Endothelial cell of umbilical vein (primary cell): ENCODE measurements around the gene SLC22A17. TPM values are rescaled to one million over a fixed set of nuclear protein-coding genes. Genes with fewer than 3 reads are reported as not detected.

Experiments used
- BruUV-seq: library from RNA; stranded (reverse); fragments of 400-500 nt; replicated peaks from 2 replicates; lab custom pipeline; 2021; lab: Mats Ljungman, UMichigan
- CTCF ChIA-PET: fragments of 300-600, 350-600 bp; sonication (Branson Sonifier 250); formaldehyde crosslinking; loops from one replicate; lab custom pipeline; 2021; ENCODE audit warnings: antibody characterized with exemption, inconsistent platforms; lab: Charles Lee
- POLR2A ChIA-PET: fragments of 300-600, 350-600 bp; sonication (Branson Sonifier 250); formaldehyde crosslinking; loops from one replicate; lab custom pipeline; 2021; ENCODE audit warnings: antibody characterized with exemption, inconsistent platforms; lab: Charles Lee
- DNase-seq: peaks from one replicate; pipeline ENCODE4 v3.0.0-alpha.2; 2011; ENCODE audit warnings: low read depth, low spot score
- FAIRE-seq: peaks from 2 replicates; lab custom pipeline; 2011; peaks lifted over from hg19 to GRCh38; lab: Jason Lieb, UNC
- H2AFZ ChIP-seq: 2 replicates; pipeline ENCODE4 v1.6.0; 2012; ENCODE audit warnings: low read depth, low read length, control low read depth, inconsistent platforms
- H3K27ac ChIP-seq: 2 replicates; pipeline ENCODE4 v1.5.1; 2011; ENCODE audit warnings: low read depth, mild to moderate bottlenecking, control low read depth, low read length, moderate library complexity; ENCODE audit not compliant: insufficient read depth
- H3K27me3 ChIP-seq, 2 experiments: 2 replicates each; pipeline versions ENCODE4 v1.6.0 to v1.6.1; 2011; ENCODE audit warnings: low read length in 2 of 2, mixed read lengths in 1 of 2; ENCODE audit not compliant: control insufficient read depth in 2 of 2, insufficient read depth in 2 of 2
- H3K36me3 ChIP-seq, 2 experiments: 2 replicates in 1 of 2; 3 replicates in 1 of 2; pipeline ENCODE4 v1.5.1; 2011; ENCODE audit warnings: low read length in 2 of 2, mild to moderate bottlenecking in 1 of 2, moderate library complexity in 1 of 2; ENCODE audit not compliant: control insufficient read depth in 2 of 2, insufficient read depth in 2 of 2; ENCODE audit errors: extremely low read depth in 1 of 2
- H3K4me1 ChIP-seq: 3 replicates; pipeline ENCODE4 v1.5.1; 2011; ENCODE audit warnings: mild to moderate bottlenecking, low read length; ENCODE audit not compliant: control insufficient read depth, insufficient read depth; ENCODE audit errors: extremely low read depth
- H3K4me2 ChIP-seq: 2 replicates; pipeline ENCODE4 v1.6.1; 2011; ENCODE audit warnings: low read length, control low read depth, mixed read lengths; ENCODE audit not compliant: insufficient read depth
- H3K4me3 ChIP-seq, 3 experiments: fragments of 200-600 bp in 1 of 3; sonication (generic), shearing (Covaris generic) in 1 of 3; replicated peaks in 1 of 3; 2 replicates each; pipeline ENCODE4 v1.5.1; 2011 to 2016; ENCODE audit warnings: control low read depth in 3 of 3, low read length in 3 of 3, mild to moderate bottlenecking in 2 of 3, inconsistent platforms in 1 of 3, low read depth in 1 of 3, moderate library complexity in 1 of 3; ENCODE audit not compliant: insufficient read depth in 1 of 3
- H3K79me2 ChIP-seq: 2 replicates; pipeline ENCODE4 v1.6.0; 2012; ENCODE audit warnings: low read length, inconsistent platforms; ENCODE audit not compliant: control insufficient read depth, insufficient read depth
- H3K9ac ChIP-seq: replicated peaks from 2 replicates; pipeline ENCODE3; 2011; ENCODE audit warnings: low read length, control low read depth; ENCODE audit not compliant: insufficient read depth; ENCODE audit errors: extremely low read depth
- H3K9me1 ChIP-seq: replicated peaks from 3 replicates; pipeline ENCODE4 v1.6.0; 2011; ENCODE audit warnings: mild to moderate bottlenecking, low read length; ENCODE audit not compliant: control insufficient read depth, insufficient read depth; ENCODE audit errors: extremely low read depth
- H3K9me3 ChIP-seq: replicated peaks from 2 replicates; pipeline ENCODE4 v1.5.1; 2012; ENCODE audit warnings: low read length, inconsistent platforms; ENCODE audit not compliant: control insufficient read depth, insufficient read depth
- H4K20me1 ChIP-seq: replicated peaks from 2 replicates; pipeline ENCODE3; 2011; ENCODE audit warnings: mild to moderate bottlenecking, low read length; ENCODE audit not compliant: control insufficient read depth, insufficient read depth; ENCODE audit errors: extremely low read depth
- EZH2 ChIP-seq: IDR thresholded peaks from 2 replicates; pipeline ENCODE4 v1.6.1; 2012; ENCODE audit warnings: borderline replicate concordance, low read depth, mild to moderate bottlenecking, moderate library complexity, low read length, inconsistent platforms; ENCODE audit not compliant: severe bottlenecking
- FOS ChIP-seq: IDR thresholded peaks from 2 replicates; pipeline ENCODE4 v1.6.1; 2011; ENCODE audit warnings: mild to moderate bottlenecking, low read length, moderate library complexity, borderline replicate concordance; ENCODE audit not compliant: insufficient read depth
- GATA2 ChIP-seq: IDR thresholded peaks from 2 replicates; pipeline ENCODE4 v1.7.0; 2011; ENCODE audit warnings: low read depth, mild to moderate bottlenecking, moderate library complexity, mixed read lengths, low read length; ENCODE audit not compliant: insufficient read length, insufficient read depth
- JUN ChIP-seq: IDR thresholded peaks from 2 replicates; pipeline ENCODE4 v1.6.1; 2011; ENCODE audit warnings: borderline replicate concordance, low read depth; ENCODE audit not compliant: insufficient read length, insufficient read depth
- MYC ChIP-seq: IDR thresholded peaks from one replicate; pipeline ENCODE4 v1.6.1; 2011; ENCODE audit warnings: mild to moderate bottlenecking, low read depth, low read length
- POLR2A ChIP-seq: IDR thresholded peaks from 2 replicates; pipeline ENCODE4 v1.6.1; 2012; ENCODE audit warnings: low read depth, mild to moderate bottlenecking, control low read depth, low read length
- POLR2AphosphoS5 ChIP-seq: IDR thresholded peaks from 2 replicates; pipeline ENCODE4 v1.6.1; 2012; ENCODE audit warnings: low read depth, mild to moderate bottlenecking, control low read depth, low read length, moderate library complexity; ENCODE audit not compliant: insufficient read depth
- dilution Hi-C: fragments of 300-500 bp; cut with MboI; formaldehyde crosslinking; loops from one replicate; pipeline ENCODE4 v1.15.0; 2019; ENCODE audit warnings: low sequenced_read_pairs; ENCODE audit not compliant: extremely low pct_ligation_motif_present
- intact Hi-C: fragments of 100-400 bp; cut with micrococcal nuclease; formaldehyde crosslinking; loops from one replicate; pipeline ENCODE4 v1.10.0; 2022
- polyA plus RNA-seq, 4 experiments: library from polyadenylated mRNA; depleted of rRNA in 3 of 4; stranded (reverse) in 3 of 4; unstranded in 1 of 4; fragments of >200 nt; gene quantifications; 2 replicates each; pipeline versions ENCODE4 v1.2.1 to v1.2.3, GENCODE V29; 2011 to 2012; ENCODE audit warnings: missing spikeins in 1 of 4
- total RNA-seq: library from RNA; stranded (reverse); gene quantifications from 2 replicates; pipeline ENCODE4 v1.2.3, GENCODE V29; 2021
- TF ChIP-seq, protein P1 (sequence below), 2 donors: IDR thresholded peaks; 1 replicate in 1 of 2; 2 replicates in 1 of 2; pipeline ENCODE4 v1.5.1; 2011; ENCODE audit warnings: low read length in 2 of 2, mild to moderate bottlenecking in 2 of 2, moderate library complexity in 2 of 2, control low read depth in 1 of 2, inconsistent platforms in 1 of 2, low read depth in 1 of 2; ENCODE audit not compliant: insufficient read depth in 1 of 2; ENCODE audit errors: extremely low read depth in 1 of 2
- TF ChIP-seq, protein P2 (sequence below): IDR thresholded peaks from 2 replicates; pipeline ENCODE4 v1.6.1; 2011; ENCODE audit not compliant: insufficient read depth, insufficient read length

Gene SLC22A17
- total and polyA plus RNA-seq, 2 donors (not counting 3 experiments of a cell fraction or from before 2014, with no cell fraction given) = 2.9 to 4.6 TPM

DNA sequence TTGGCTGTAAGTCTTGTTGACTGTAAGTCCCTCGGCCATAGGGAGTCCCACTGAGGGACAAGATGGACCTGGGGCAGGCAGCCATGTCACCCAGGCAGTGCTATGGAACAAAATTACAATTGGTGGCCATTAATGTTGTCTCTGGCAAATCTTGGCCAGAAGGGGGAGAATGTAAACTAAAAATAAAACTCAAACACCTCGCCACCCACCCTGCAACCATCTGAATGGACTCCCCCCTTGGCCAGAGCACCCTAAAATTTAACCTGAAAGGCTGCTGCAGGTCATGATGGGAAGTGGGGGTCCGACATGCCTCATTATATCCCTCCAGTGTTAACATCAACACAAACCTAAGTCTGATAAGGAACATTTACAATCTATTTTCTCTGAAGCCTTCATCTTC is 8.2 kb downstream of the SLC22A17 start:
- Histone ChIP-seq H3K27ac (no peak overlapping the region), H3K9me1 (no peaks in the 10 kb centered on the region), H3K4me1 (no peaks in the 10 kb centered on the region), H4K20me1 (no peaks in the 10 kb centered on the region), H3K9me3 (no peaks in the 10 kb centered on the region), H3K36me3 (no peaks in the 10 kb centered on the region), H3K27me3 (peaks cover 7 to 9% of the 10 kb centered on the region in 2 experiments), H3K4me2 (no peak overlapping the region), H2AFZ (no peak overlapping the region), H3K9ac (no peak overlapping the region), H3K79me2 (no peaks in the 10 kb centered on the region), H3K4me3 (no peak overlapping the region)
- TF ChIP-seq, protein P1, sequence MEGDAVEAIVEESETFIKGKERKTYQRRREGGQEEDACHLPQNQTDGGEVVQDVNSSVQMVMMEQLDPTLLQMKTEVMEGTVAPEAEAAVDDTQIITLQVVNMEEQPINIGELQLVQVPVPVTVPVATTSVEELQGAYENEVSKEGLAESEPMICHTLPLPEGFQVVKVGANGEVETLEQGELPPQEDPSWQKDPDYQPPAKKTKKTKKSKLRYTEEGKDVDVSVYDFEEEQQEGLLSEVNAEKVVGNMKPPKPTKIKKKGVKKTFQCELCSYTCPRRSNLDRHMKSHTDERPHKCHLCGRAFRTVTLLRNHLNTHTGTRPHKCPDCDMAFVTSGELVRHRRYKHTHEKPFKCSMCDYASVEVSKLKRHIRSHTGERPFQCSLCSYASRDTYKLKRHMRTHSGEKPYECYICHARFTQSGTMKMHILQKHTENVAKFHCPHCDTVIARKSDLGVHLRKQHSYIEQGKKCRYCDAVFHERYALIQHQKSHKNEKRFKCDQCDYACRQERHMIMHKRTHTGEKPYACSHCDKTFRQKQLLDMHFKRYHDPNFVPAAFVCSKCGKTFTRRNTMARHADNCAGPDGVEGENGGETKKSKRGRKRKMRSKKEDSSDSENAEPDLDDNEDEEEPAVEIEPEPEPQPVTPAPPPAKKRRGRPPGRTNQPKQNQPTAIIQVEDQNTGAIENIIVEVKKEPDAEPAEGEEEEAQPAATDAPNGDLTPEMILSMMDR (IDR thresholded peaks at IDR 0.05; ENCODE audit: extremely low read depth in 1 of 2, insufficient read depth in 1 of 2, low read depth in 1 of 2, low read length in 2 of 2) = no peak
- TF ChIP-seq FOS = no peak
- no peak for TF ChIP-seq JUN
- TF ChIP-seq EZH2 = no peak
- TF ChIP-seq, protein P2, sequence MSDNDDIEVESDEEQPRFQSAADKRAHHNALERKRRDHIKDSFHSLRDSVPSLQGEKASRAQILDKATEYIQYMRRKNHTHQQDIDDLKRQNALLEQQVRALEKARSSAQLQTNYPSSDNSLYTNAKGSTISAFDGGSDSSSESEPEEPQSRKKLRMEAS = no peak
- no peak for TF ChIP-seq POLR2AphosphoS5
- TF ChIP-seq GATA2 = no peak
- no peak for TF ChIP-seq MYC
- no peak for TF ChIP-seq POLR2A
- intact Hi-C loops (no loop called here), dilution Hi-C loops (no loop called here)
- ChIA-PET POLR2A (no interaction called here), CTCF (interaction anchor here (1.6 kb wide), 1 partner anchor 35 kb away, joined by 4 read pairs; no protein-coding TSS in a partner anchor)
- BruUV-seq = no TSS peak
- DNase-seq (no peak), FAIRE-seq (no peak)
